Pancreas (tissue), 10 donors: ENCODE data around the gene LRIG2. TPM values are rescaled to one million over a fixed set of nuclear protein-coding genes. Genes with fewer than 3 reads are reported as not detected.
A peak's percentile ranks its signal among the peaks of the same experiment; 100 is the strongest.
"Not testable (repeated sequence)": the region's sequence is repeated elsewhere in the genome, so short reads cannot be mapped to it uniquely, and the experiment has no call there.

Source experiments
- ATAC-seq, 4 donors: fragments of 200-7000 bp; cut with Tn5 transposase; one replicate each; pipeline versions ENCODE4 v1.8.0 to v1.9.1; 2020; ENCODE audit warnings: mild to moderate bottlenecking in 4 of 4, moderate library complexity in 4 of 4
- DNase-seq, 6 donors: peaks; one replicate each; pipeline ENCODE4 v3.0.0-alpha.2; 2020
- FAIRE-seq: peaks from 2 replicates; lab custom pipeline; 2012; peaks lifted over from hg19 to GRCh38; lab: Jason Lieb, UNC
- H3K27ac ChIP-seq, 4 donors: fragments of 200-600 bp; sonication (generic); 1 replicate in 3 of 4; 2 replicates in 1 of 4; pipeline versions ENCODE4 v1.5.0 to v1.8.0; 2020
- H3K27me3 ChIP-seq, 4 donors: fragments of 200-600 bp; one replicate each; pipeline ENCODE4 v1.8.0; 2021
- H3K36me3 ChIP-seq, 3 donors: fragments of 200-600 bp; sonication (generic) in 1 of 3; one replicate each; pipeline versions ENCODE4 v1.5.0 to v1.8.0; 2020 to 2021
- H3K4me1 ChIP-seq, 3 donors: fragments of 200-600 bp; one replicate each; pipeline ENCODE4 v1.8.0; 2021
- H3K4me3 ChIP-seq, 4 donors: fragments of 200-600 bp; sonication (generic) in 2 of 4; one replicate each; pipeline versions ENCODE4 v1.5.0 to v1.8.0; 2020 to 2021
- H3K9me3 ChIP-seq, 4 donors: fragments of 200-600 bp; one replicate each; pipeline ENCODE4 v1.8.0; 2021
- WGBS, 2 donors: extraction: QIAGEN DNeasy Blood & Tissue Kit; methylation state at CpG; one replicate each; pipeline ENCODE4 v1.1.7; 2013; 5-methylcytosine and 5-hydroxymethylcytosine counted together
- intact Hi-C, 3 donors: fragments of 100-400 bp; cut with DNase I; formaldehyde crosslinking; loops; one replicate each; pipeline versions ENCODE4 v1.11.1 to v1.14.2; 2022
- polyA plus RNA-seq, 2 donors: library from polyadenylated mRNA; stranded (reverse); fragments of 200-250 nt; gene quantifications; one replicate each; pipeline ENCODE4 v1.2.3, GENCODE V29; 2013
- total RNA-seq, 6 donors: library from RNA; stranded (reverse); fragmentation: NEBNext Ultra II Directional in 4 of 6; extraction: Animal tissue kit (Norgen Biotek cat#: 25700) in 4 of 6; gene quantifications; one replicate each; pipeline versions ENCODE4 v1.2.1 to v1.2.4, GENCODE V29; 2021 to 2023
- TF ChIP-seq, protein P1 (sequence below), 4 donors: fragments of 200-600 bp; sonication (generic) in 3 of 4; IDR thresholded peaks; one replicate each; pipeline versions ENCODE4 v1.5.0 to v1.8.0; 2021; ENCODE audit warnings: antibody characterized with exemption in 4 of 4
- donor health status: healthy with polysubstance abuse.
- donor health status: DM: no; HTN: no; CAD: no; lungs with moderate emphysema.
- donor health status: DM: no; HTN: no; CAD: no.
- donor health status: control.
- donor health status: control.
- donor health status: Bipolar disorder and iron deficiency.
- donor health status: DM: yes; HTN: yes; CAD: no.
- donor health status: DM: no; HTN: no; CAD: no.
- donor health status: DM: no; HTN: no; CAD: no.
- donor health status: DM: yes; HTN: yes; CAD: no.

LRIG2 gene, protein sequence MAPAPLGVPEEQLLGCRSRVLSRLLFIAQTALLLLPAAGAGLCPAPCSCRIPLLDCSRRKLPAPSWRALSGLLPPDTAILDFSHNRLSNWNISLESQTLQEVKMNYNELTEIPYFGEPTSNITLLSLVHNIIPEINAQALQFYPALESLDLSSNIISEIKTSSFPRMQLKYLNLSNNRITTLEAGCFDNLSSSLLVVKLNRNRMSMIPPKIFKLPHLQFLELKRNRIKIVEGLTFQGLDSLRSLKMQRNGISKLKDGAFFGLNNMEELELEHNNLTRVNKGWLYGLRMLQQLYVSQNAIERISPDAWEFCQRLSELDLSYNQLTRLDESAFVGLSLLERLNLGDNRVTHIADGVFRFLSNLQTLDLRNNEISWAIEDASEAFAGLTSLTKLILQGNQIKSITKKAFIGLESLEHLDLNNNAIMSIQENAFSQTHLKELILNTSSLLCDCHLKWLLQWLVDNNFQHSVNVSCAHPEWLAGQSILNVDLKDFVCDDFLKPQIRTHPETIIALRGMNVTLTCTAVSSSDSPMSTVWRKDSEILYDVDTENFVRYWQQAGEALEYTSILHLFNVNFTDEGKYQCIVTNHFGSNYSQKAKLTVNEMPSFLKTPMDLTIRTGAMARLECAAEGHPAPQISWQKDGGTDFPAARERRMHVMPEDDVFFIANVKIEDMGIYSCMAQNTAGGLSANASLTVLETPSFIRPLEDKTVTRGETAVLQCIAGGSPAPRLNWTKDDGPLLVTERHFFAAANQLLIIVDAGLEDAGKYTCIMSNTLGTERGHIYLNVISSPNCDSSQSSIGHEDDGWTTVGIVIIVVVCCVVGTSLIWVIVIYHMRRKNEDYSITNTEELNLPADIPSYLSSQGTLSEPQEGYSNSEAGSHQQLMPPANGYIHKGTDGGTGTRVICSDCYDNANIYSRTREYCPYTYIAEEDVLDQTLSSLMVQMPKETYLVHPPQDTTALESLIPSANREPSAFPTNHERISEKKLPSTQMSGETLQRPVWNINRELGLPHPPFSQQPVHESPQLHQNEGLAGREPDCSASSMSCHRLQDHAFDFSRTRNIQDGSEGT
- total RNA-seq (1 to 10 TPM; 2.8 to 8.5 (median 4.5) TPM), polyA plus RNA-seq (1 to 10 TPM; 2.4 to 4.0 TPM)

DNA sequence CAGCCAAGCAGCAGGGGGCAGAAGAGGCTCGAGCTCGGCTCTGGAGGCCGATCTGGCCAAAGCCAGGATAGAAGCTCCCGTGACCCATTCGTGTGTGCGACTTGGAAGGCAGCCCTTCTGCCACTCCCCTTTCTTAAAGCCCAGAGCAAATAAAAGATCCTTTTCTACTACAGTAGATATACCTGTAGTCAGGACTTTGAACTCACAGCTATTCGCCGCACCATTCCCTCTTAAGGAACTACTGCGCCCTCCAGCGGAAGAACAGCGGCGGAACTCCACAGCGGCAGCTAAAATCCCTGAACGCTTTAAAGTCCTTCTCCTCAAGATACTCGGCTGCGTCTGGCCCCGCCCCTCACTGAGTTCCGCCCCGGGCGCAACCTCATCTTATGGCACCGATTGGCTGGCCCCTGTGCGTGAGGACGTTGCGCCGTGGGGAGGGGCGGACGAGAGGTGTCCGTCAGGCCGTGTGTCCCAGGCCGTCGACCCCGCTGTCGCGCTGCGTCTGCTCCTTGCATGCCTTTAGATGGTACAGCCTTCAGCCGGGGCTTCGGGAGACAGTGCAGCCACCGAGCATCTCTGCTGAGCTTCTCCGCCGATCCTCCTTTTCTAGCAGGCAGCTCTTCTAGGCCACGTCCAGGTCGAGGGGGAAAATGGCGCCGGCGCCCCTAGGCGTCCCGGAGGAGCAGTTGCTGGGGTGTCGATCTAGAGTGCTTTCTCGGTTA lies at the start of gene LRIG2:
LRIG2 (plus strand) TSS at position 442 of the 722 bp plus-strand sequence; CDS start at position 651, 209 bp downstream.
- Histone ChIP-seq H3K27me3 (no peaks in the 10 kb centered on the region), H3K27ac (peak within 1 kb of the TSS; percentile 78 to 89 (median 86)), H3K36me3 (no peaks in the 10 kb centered on the region), H3K4me3 (peak within 1 kb of the TSS; percentile 64 to 85 (median 80)), H3K9me3 (no peaks in the 10 kb centered on the region), H3K4me1 (peaks cover 7 to 15% (median 7%) of the 10 kb centered on the region in 3 donors)
- peak; percentile 96 to 99 (median 98) for ATAC-seq
- intact Hi-C loops, result no loop called here
- TF ChIP-seq, protein P1, sequence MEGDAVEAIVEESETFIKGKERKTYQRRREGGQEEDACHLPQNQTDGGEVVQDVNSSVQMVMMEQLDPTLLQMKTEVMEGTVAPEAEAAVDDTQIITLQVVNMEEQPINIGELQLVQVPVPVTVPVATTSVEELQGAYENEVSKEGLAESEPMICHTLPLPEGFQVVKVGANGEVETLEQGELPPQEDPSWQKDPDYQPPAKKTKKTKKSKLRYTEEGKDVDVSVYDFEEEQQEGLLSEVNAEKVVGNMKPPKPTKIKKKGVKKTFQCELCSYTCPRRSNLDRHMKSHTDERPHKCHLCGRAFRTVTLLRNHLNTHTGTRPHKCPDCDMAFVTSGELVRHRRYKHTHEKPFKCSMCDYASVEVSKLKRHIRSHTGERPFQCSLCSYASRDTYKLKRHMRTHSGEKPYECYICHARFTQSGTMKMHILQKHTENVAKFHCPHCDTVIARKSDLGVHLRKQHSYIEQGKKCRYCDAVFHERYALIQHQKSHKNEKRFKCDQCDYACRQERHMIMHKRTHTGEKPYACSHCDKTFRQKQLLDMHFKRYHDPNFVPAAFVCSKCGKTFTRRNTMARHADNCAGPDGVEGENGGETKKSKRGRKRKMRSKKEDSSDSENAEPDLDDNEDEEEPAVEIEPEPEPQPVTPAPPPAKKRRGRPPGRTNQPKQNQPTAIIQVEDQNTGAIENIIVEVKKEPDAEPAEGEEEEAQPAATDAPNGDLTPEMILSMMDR (IDR thresholded peaks at IDR 0.05), result peak; percentile 55 to 91 (median 80)
- 0% methylated on average over 39 to 49 of the region's 49 CpGs for WGBS, 2 donors
- peak; percentile 96 to 98 (median 98) for DNase-seq
- FAIRE-seq, result peak; percentile 73

DNA sequence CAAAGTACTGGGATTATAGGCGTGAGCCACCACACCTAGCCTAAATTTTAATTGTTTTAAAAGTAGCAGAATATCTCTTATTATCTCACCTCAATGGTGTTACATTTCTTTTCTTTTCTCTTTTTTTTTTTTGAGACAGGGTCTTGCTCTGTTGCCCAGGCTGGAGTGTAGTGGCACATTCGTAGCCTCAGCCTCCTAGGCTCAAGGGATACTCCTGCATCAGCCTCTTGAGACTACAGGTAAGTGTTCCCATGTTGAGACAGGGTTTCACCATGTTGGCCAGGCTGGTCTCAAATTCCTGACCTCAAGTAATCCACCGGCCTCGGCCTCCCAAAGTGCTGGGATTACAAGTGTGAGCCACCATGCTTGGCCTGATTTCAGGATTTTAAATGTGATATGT lies 49.7 kb upstream of the LRIG2 start:
- intact Hi-C loops, H3K9me3 ChIP-seq, FAIRE-seq, H3K4me1 ChIP-seq, H3K36me3 ChIP-seq, H3K27ac ChIP-seq, ATAC-seq, H3K4me3 ChIP-seq, H3K27me3 ChIP-seq, DNase-seq: not testable (repeated sequence)
- WGBS, 2 donors, result 95 to 97% methylated on average over 4 of the region's 4 CpGs

DNA sequence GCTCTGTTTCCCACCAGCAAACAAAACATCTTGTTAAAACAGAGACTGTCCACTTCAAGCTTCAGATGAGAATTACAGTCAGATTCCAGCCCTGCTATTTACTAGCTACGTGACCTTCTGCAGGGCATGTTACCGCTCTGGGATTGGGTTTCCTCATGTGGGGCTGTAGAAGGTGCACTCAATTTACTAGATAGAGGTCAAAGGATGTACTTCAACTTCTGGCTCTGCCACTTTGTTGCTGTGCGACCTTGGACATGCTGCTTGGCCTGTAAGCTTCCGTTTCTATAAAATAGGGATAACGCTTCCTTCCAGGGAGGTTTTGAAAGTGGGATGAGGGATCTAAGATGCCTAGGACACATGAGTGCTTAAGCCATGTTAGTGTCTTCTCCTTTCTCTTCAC lies 46.0 kb upstream of the LRIG2 start:
- Histone ChIP-seq H3K4me3 (no peak overlapping the region), H3K27ac (no peak overlapping the region), H3K27me3 (no peaks in the 10 kb centered on the region), H3K4me1 (no peaks in the 10 kb centered on the region), H3K9me3 (no peaks in the 10 kb centered on the region), H3K36me3 (no peaks in the 10 kb centered on the region)
- ATAC-seq (no peak), DNase-seq (no peak), FAIRE-seq (no peak)
- intact Hi-C loops, result no loop called here
- WGBS, 2 donors, result 81 to 90% methylated on average over 5 of the region's 5 CpGs
- TF ChIP-seq, protein P1 (IDR thresholded peaks at IDR 0.05), result no peak

DNA sequence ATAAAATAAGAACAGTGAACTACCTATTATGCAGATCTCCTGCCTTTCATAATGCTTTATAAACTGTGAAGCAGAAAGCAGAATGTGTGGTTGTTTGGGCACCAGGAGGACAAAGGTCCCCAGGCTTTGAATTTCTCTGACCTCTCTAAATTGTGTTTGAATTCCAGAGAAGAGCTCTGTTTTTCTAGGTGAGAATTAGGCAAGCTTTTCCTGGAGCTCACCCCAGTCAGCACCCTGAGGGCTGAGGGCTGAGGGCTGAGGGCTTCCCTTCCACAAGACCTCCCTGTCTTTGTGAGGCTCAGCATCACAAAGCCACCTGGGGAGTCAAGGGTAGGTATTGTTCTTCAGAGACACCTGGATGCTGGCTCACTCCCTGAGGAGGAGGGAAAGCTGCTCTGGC lies 45.5 kb upstream of the LRIG2 start:
- TF ChIP-seq, protein P1 (IDR thresholded peaks at IDR 0.05), result no peak
- H3K27ac ChIP-seq, result no peak overlapping the region
- no peaks in the 10 kb centered on the region for H3K4me1 ChIP-seq
- no peak for DNase-seq
- no peak overlapping the region for H3K4me3 ChIP-seq
- FAIRE-seq, result no peak
- H3K36me3 ChIP-seq, result no peaks in the 10 kb centered on the region
- intact Hi-C loops, result no loop called here
- ATAC-seq, result no peak
- H3K9me3 ChIP-seq, result no peaks in the 10 kb centered on the region
- H3K27me3 ChIP-seq, result no peaks in the 10 kb centered on the region
